H4 (cell line): Measurements from ENCODE around the gene PRKAG2. TPM values are rescaled to one million over a fixed set of nuclear protein-coding genes. Genes with fewer than 3 reads are reported as not detected.
"Not testable (repeated sequence)": the region's sequence is repeated elsewhere in the genome, so short reads cannot be mapped to it uniquely, and the experiment has no call there.

Experiments
- DNase-seq: peaks from one replicate; pipeline ENCODE4 v3.0.0-alpha.2; 2015; ENCODE audit warnings: low spot score
- total RNA-seq: library from RNA; depleted of rRNA; stranded (reverse); fragments of >200 nt; shearing (Covaris generic); gene quantifications from 2 replicates; pipeline ENCODE4 v1.2.3, GENCODE V29; 2014

Gene PRKAG2
- total RNA-seq, 1 experiment from 2014 or later: 7.3 TPM

- DNase-seq: no peak
Measured at GRCh38 chr7:151851145-151851751, 25.7 kb downstream of the PRKAG2 start.

DNA sequence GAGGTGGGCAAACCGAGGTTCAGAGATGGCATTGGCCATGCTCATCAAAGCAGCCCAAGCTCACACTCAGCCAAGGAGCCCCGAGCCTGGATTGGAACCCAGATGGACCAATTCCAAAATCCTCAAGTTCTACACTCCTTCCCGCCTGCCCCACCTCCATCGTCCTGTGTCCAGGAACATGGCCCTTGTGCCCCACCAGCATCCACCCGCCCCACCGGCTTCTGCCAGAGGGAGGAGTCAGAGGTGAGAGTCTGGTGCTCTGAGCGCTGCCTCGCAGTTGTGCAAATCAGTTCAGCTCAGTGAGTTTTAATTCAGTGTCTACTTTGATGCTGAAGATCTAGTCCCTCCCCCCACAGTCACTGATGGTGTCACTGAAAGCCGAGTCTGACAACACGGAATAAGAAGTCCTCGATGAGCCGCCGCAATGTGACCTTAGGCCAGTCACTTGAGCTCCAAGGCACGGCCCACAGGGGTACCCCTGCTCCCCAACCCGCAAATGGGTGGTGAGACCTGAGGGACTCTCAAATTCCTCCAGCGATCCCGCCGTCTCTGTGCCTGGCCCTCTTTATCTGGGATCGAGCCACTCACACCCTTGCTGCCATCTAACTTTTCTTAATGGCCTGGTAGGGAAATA is 26.3 kb downstream of the PRKAG2 start:
- no peak for DNase-seq

DNA sequence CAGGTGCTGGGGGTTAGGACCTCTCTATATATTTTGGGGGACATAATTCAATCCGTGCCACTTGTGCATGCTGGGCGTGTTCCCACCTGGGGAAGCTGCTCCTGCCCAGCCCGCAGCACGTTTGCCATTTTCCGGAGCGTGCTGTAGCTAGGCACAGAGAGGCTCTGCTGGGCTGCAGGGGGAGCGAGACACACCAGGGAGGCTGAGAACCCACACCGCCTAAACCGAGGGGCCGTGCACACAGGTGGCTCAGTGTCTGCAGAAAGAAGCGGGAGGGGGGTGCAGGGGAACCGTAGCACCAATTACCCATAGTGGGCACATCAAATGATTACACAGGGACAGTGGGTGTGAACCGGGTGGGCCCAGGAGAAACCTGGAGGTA is 27.0 kb downstream of the PRKAG2 start:
- DNase-seq: no peak

- no peak for DNase-seq
Measured at GRCh38 chr7:151849008-151849878, 27.7 kb downstream of the PRKAG2 start.

DNA sequence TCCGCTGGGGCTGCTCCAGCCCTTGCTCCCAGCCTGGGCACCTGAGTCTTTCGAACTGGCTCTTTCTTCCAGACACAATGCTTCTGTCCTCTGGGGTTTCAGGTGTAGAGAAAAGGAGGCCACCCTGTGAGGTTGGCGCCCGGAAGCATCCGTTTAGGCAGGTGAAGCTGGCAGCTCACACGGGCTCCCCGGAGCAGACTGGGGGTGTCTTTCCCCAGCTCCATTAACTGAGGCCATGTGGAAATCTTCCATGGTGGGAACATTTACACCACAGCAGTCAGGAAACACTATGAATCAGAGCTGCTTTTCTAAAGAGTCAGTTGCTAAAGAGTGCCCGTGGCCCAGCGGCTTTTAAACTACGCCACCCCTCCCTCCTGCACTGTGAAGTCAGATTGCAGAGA is 29.2 kb downstream of the PRKAG2 start:
- no peak for DNase-seq

GRCh38 chr7:151847136-151847535 is 29.8 kb downstream of the PRKAG2 start:
- no peak for DNase-seq

DNA sequence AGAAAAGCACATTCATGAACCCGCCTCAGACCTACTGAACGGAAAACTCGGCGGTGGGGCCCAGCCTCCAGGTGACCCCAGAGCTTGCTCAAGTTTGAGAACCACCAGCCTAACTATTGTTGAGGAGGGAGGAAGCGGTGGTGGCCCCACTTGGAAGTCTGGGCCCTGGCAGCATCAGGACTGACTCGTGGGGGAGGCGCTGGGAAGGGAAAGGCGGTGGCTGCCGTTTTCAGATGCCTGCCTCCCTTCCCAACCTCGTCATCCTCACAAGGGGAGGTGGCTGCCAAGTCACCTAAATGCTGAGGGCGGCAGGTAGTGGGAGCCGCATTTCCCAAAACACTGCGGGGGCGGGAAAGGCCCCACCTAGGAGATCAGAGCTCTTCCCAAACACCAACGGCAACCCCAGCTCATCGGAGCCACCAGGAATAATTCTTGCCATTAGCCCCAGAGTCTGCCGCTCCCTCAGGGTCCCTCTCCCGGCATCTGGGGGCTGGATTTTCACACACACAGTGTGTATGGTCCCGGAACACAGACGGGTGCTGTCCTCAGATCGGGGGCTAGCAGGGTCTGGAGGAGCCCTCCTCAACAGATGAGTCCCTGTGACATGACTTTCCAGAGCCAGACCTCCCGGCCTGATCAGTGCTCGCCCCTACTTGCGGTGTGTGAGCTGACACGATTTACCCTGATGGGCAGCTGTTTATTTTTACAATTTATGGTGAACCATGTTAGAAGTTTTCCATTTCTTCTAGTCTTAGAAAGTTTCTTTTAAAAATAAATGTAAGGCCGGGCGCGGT is 31.3 kb downstream of the PRKAG2 start:
- no peak for DNase-seq

DNA sequence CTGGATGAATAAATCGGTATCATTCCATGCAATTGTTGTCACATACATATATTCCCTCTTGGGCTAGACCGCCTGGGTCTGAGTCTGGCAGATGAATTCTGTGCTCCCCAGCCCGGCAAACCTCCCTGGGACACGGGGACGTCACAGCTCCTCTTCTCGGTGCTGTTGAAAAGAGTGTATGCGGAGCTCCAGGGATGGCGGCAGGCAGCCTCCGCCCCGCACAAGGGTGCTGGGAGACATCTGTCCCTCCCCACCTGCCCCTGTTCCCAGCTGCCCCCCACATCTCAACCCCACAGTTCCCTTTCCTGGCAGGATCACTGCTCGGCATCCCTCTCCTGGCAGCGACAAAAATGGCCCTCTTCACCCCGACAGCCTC is 32.1 kb downstream of the PRKAG2 start:
- DNase-seq: no peak

DNA sequence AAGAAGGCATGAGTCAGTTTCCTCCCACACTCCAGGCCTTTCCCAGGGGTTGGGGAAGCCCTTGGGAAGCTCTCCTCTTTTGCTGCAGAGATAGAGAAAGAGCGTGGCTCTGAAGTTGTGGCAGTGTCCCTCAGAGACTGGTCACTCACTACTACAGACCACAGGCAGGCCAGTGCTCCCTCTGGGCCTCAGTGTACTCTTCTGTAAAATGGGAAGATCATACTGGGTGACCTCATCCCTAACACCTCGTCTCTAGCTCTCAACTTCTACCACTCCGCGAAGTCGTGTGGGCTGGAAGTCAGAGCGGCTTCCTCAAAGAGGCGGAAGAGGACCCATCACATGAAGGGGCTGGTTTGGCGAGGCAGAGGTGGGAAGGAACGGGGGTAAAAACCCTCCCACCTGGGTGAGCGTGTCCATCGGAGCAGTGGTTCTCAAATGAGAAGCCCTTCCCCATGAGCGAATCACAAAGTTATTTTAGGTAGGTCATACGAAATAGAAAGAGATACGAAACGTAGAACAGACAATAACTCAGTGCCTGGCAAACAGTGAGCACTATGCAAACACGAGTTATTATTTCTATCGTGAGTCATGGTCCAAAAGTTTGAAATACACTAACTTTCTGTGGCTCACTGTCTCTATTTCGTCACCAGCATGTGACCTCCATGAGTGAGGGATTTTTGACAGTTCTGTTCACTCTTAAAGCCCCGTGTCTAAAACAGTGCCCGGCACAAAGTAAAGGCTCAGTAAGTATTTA is 32.7 kb downstream of the PRKAG2 start:
- DNase-seq: peak; percentile 48

DNA sequence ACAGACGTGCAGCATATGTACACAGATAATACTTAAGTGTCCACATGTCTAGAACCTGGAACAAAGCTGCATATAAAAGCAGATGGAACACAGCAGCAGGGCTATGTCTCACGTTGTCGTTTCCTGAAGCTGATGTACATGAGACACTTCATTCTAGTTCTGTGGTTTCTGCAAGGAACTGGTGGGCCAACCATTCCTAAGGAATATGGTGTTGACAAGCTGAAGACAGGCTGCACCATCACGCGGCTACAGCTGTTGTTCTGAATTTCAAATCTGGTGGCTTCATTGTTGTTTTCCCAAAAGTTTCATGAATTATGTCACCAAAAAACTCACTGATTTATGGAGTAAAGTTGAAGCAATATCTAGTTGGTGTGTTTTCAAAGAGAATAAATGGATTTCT is 33.7 kb downstream of the PRKAG2 start:
- DNase-seq: no peak

DNA sequence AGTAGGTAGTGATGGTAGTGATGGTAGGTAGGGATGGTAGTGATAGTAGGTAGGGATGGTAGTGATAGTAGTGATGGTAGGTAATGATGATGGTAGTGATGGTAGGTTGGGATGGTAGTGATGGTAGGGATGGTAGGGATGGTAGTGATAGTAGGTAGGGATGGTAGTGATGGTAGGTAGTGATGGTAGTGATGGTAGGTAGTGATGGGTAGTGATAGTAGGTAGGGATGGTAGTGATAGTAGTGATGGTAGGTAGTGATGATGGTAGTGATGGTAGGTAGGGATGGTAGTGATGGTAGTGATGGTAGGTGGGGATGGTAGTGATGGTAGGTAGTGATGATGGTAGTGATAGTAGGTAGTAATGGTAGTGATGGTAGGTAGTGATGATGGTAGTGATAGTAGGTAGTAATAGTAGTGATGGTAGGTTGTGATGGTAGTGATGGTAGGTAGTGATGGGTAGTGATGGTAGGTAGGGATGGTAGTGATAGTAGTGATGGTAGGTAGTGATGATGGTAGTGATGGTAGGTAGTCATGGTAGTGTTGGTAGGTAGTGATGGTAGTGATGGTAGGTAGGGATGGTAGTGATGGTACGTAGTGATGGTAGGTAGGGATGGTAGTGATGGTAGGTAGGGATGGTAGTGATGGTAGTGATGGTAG is 35.4 kb downstream of the PRKAG2 start:
- not testable (repeated sequence) for DNase-seq

GRCh38 chr7:151840088-151840910 is 36.6 kb downstream of the PRKAG2 start:
- no peak for DNase-seq

DNA sequence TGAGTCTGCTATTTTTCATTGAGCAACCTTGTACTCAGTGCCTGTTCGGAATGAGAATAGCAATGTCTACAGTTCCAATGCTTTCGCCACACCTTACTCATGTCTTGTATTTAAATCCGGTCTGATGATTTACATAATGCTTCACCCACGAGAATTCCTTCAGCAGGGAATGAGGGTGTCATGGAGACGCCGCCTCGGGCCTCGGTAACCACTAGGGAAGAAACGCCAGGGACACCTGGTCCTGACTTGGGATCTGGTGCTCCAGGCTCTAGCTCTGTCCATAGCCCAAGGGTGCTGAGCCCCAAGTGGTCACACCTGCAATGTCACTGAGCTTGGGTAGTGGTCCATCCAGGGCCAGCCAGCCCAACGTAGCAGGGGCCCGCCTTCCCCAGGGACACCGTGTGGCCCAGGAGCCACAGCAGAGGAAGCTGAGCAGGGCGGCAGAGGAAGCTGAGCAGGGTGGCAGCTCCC is 37.4 kb downstream of the PRKAG2 start:
- no peak for DNase-seq

GRCh38 chr7:151838861-151839381 is 38.0 kb downstream of the PRKAG2 start:
- no peak for DNase-seq

- no peak for DNase-seq
Measured at GRCh38 chr7:151838072-151838471, 38.8 kb downstream of the PRKAG2 start.

- no peak for DNase-seq
Measured at GRCh38 chr7:151837285-151838042, 39.5 kb downstream of the PRKAG2 start.

- DNase-seq: no peak
Measured at GRCh38 chr7:151836927-151837205, 40.0 kb downstream of the PRKAG2 start.

DNA sequence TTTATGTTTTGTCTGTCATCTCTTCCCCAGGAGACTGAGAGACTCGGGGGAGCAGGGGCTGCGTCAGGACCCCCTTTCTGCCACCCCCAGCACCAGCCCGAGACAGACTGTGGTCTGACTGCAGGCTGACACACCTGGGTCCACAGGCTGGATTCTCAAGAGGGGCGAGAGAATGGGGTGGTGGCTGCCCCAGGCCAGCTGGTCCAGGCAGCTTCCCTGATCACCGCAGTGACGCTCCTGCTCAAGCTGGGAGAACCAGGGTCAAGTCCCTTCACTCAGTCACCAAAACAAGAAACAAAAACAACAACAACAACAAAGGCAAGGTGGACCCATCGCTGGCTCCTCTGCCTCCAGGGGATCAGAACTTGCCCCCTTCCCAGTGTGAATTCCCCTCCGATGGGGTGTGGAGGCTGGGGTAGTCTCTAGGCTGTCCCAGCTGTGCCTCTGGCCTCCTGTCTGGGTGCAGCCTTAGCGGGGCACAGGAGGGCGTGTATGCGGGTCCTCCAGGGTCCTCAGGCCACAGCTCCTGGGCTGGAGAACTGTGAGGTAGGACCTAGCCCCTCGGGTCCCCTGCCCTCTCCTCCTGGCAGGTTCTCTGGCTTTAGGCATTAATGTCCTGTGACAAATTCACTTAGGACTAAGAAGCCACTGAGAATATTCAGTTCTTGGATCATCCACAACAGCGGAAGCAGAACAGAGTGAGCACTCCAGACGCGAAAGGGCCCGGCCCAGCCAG is 40.6 kb downstream of the PRKAG2 start:
- no peak for DNase-seq
